ENCODE results near the gene SUCLG2.

Gene SUCLG2

GRCh38 chr3:67529915-67530314 is 124.5 kb downstream of the SUCLG2 start:
- no peak for DNase-seq (ENCODE audit: insufficient read length, low spot score)
- peak; percentile 26 for FAIRE-seq
- TF ChIP-seq SPI1 (IDR thresholded peaks at IDR 0.05; ENCODE audit: low read depth, low read length) (no peak), POLR2A (IDR thresholded peaks at IDR 0.05; ENCODE audit: low read depth, low read length) (no peak), POU2F2 (IDR thresholded peaks at IDR 0.05; ENCODE audit: low read depth, low read length) (no peak), PAX5 (IDR thresholded peaks at IDR 0.05; ENCODE audit: insufficient read depth, low read length, severe bottlenecking) (no peak), TAF1 (IDR thresholded peaks at IDR 0.05; ENCODE audit: low read depth, low read length) (no peak), POLR2AphosphoS5 (IDR thresholded peaks at IDR 0.05; ENCODE audit: low read depth, low read length) (no peak)

- TF ChIP-seq POLR2AphosphoS5 (IDR thresholded peaks at IDR 0.05; ENCODE audit: low read depth, low read length) (no peak), POU2F2 (IDR thresholded peaks at IDR 0.05; ENCODE audit: low read depth, low read length) (no peak), POLR2A (IDR thresholded peaks at IDR 0.05; ENCODE audit: low read depth, low read length) (no peak)
- no peak for DNase-seq (ENCODE audit: insufficient read length, low spot score)
- FAIRE-seq: peak; percentile 56
Measured at GRCh38 chr3:67529337-67529736, 125.1 kb downstream of the SUCLG2 start.

- FAIRE-seq: no peak
- TF ChIP-seq TAF1 (IDR thresholded peaks at IDR 0.05; ENCODE audit: low read depth, low read length) (no peak), SPI1 (IDR thresholded peaks at IDR 0.05; ENCODE audit: low read depth, low read length) (no peak)
- no peak for DNase-seq (ENCODE audit: insufficient read length, low spot score)
Measured at GRCh38 chr3:67526246-67526645, 128.2 kb downstream of the SUCLG2 start.

GRCh38 chr3:67524046-67524445 is 130.4 kb downstream of the SUCLG2 start:
- DNase-seq (ENCODE audit: insufficient read length, low spot score): no peak

GRCh38 chr3:67522081-67522480 is 132.3 kb downstream of the SUCLG2 start:
- no peak for FAIRE-seq
- TF ChIP-seq POU2F2 (IDR thresholded peaks at IDR 0.05; ENCODE audit: low read depth, low read length) (no peak), TAF1 (IDR thresholded peaks at IDR 0.05; ENCODE audit: low read depth, low read length) (no peak), SPI1 (IDR thresholded peaks at IDR 0.05; ENCODE audit: low read depth, low read length) (no peak), PAX5 (IDR thresholded peaks at IDR 0.05; ENCODE audit: insufficient read depth, low read length, severe bottlenecking) (no peak), POLR2AphosphoS5 (IDR thresholded peaks at IDR 0.05; ENCODE audit: low read depth, low read length) (no peak), POLR2A (IDR thresholded peaks at IDR 0.05; ENCODE audit: low read depth, low read length) (no peak)
- no peak for DNase-seq (ENCODE audit: insufficient read length, low spot score)

More at GRCh38 chr3:67524046-67524445, 130.4 kb downstream of the SUCLG2 start:
- no peak for FAIRE-seq
- no peak for TF ChIP-seq POLR2AphosphoS5 (IDR thresholded peaks at IDR 0.05; ENCODE audit: low read depth, low read length)
- no peak for TF ChIP-seq PAX5 (IDR thresholded peaks at IDR 0.05; ENCODE audit: insufficient read depth, low read length, severe bottlenecking)
- no peak for TF ChIP-seq POU2F2 (IDR thresholded peaks at IDR 0.05; ENCODE audit: low read depth, low read length)
- no peak for TF ChIP-seq SPI1 (IDR thresholded peaks at IDR 0.05; ENCODE audit: low read depth, low read length)
- no peak for TF ChIP-seq POLR2A (IDR thresholded peaks at IDR 0.05; ENCODE audit: low read depth, low read length)
- TF ChIP-seq TAF1 (IDR thresholded peaks at IDR 0.05; ENCODE audit: low read depth, low read length): no peak

- FAIRE-seq: peak; percentile 58
- no peak for DNase-seq (ENCODE audit: insufficient read length, low spot score)
- TF ChIP-seq POU2F2 (IDR thresholded peaks at IDR 0.05; ENCODE audit: low read depth, low read length) (no peak), POLR2AphosphoS5 (IDR thresholded peaks at IDR 0.05; ENCODE audit: low read depth, low read length) (no peak), PAX5 (IDR thresholded peaks at IDR 0.05; ENCODE audit: insufficient read depth, low read length, severe bottlenecking) (no peak), POLR2A (IDR thresholded peaks at IDR 0.05; ENCODE audit: low read depth, low read length) (no peak), TAF1 (IDR thresholded peaks at IDR 0.05; ENCODE audit: low read depth, low read length) (no peak), SPI1 (IDR thresholded peaks at IDR 0.05; ENCODE audit: low read depth, low read length) (no peak)
Measured at GRCh38 chr3:67521053-67521646, 133.3 kb downstream of the SUCLG2 start.

GRCh38 chr3:67518236-67518635 is 136.2 kb downstream of the SUCLG2 start:
- TF ChIP-seq SPI1 (IDR thresholded peaks at IDR 0.05; ENCODE audit: low read depth, low read length) (no peak), TAF1 (IDR thresholded peaks at IDR 0.05; ENCODE audit: low read depth, low read length) (no peak), PAX5 (IDR thresholded peaks at IDR 0.05; ENCODE audit: insufficient read depth, low read length, severe bottlenecking) (no peak), POLR2AphosphoS5 (IDR thresholded peaks at IDR 0.05; ENCODE audit: low read depth, low read length) (no peak), POU2F2 (IDR thresholded peaks at IDR 0.05; ENCODE audit: low read depth, low read length) (no peak), POLR2A (IDR thresholded peaks at IDR 0.05; ENCODE audit: low read depth, low read length) (no peak)
- FAIRE-seq (no peak), DNase-seq (ENCODE audit: insufficient read length, low spot score) (no peak)

GRCh38 chr3:67517781-67518180 is 136.6 kb downstream of the SUCLG2 start:
- no peak for FAIRE-seq
- TF ChIP-seq PAX5 (IDR thresholded peaks at IDR 0.05; ENCODE audit: insufficient read depth, low read length, severe bottlenecking): no peak
- TF ChIP-seq SPI1 (IDR thresholded peaks at IDR 0.05; ENCODE audit: low read depth, low read length): no peak
- no peak for TF ChIP-seq POLR2A (IDR thresholded peaks at IDR 0.05; ENCODE audit: low read depth, low read length)
- no peak for TF ChIP-seq POU2F2 (IDR thresholded peaks at IDR 0.05; ENCODE audit: low read depth, low read length)
- no peak for TF ChIP-seq TAF1 (IDR thresholded peaks at IDR 0.05; ENCODE audit: low read depth, low read length)
- TF ChIP-seq POLR2AphosphoS5 (IDR thresholded peaks at IDR 0.05; ENCODE audit: low read depth, low read length): no peak
- DNase-seq (ENCODE audit: insufficient read length, low spot score): no peak

- TF ChIP-seq POLR2A (IDR thresholded peaks at IDR 0.05; ENCODE audit: low read depth, low read length) (no peak), PAX5 (IDR thresholded peaks at IDR 0.05; ENCODE audit: insufficient read depth, low read length, severe bottlenecking) (no peak), POU2F2 (IDR thresholded peaks at IDR 0.05; ENCODE audit: low read depth, low read length) (no peak), SPI1 (IDR thresholded peaks at IDR 0.05; ENCODE audit: low read depth, low read length) (no peak), TAF1 (IDR thresholded peaks at IDR 0.05; ENCODE audit: low read depth, low read length) (no peak), POLR2AphosphoS5 (IDR thresholded peaks at IDR 0.05; ENCODE audit: low read depth, low read length) (no peak)
- FAIRE-seq (no peak), DNase-seq (ENCODE audit: insufficient read length, low spot score) (no peak)
Measured at GRCh38 chr3:67516496-67516895, 137.9 kb downstream of the SUCLG2 start.

- DNase-seq (ENCODE audit: insufficient read length, low spot score) (no peak), FAIRE-seq (no peak)
- TF ChIP-seq SPI1 (IDR thresholded peaks at IDR 0.05; ENCODE audit: low read depth, low read length) (no peak), PAX5 (IDR thresholded peaks at IDR 0.05; ENCODE audit: insufficient read depth, low read length, severe bottlenecking) (no peak), POU2F2 (IDR thresholded peaks at IDR 0.05; ENCODE audit: low read depth, low read length) (no peak), POLR2A (IDR thresholded peaks at IDR 0.05; ENCODE audit: low read depth, low read length) (no peak), POLR2AphosphoS5 (IDR thresholded peaks at IDR 0.05; ENCODE audit: low read depth, low read length) (no peak), TAF1 (IDR thresholded peaks at IDR 0.05; ENCODE audit: low read depth, low read length) (no peak)
Measured at GRCh38 chr3:67515778-67516177, 138.6 kb downstream of the SUCLG2 start.

Measured in GM12891 (cell line).